GM23338 (cell line): Measurements from ENCODE around the gene TRDMT1.

ENCODE experiments used
- CREB1 ChIP-seq: fragments of 250-450 bp; sonication (Bioruptor Pico); IDR thresholded peaks from 2 replicates; pipeline ENCODE4 v1.5.0; 2020; ENCODE audit warnings: low read depth, mild to moderate bottlenecking, moderate library complexity
- CTCF ChIP-seq, 2 experiments: fragments of 200-600 bp in 1 of 2; sonication (generic) in 1 of 2; conservative IDR thresholded peaks; 2 replicates each; pipeline versions ENCODE4 v1.5.1 to v1.6.1; 2016 to 2017; ENCODE audit warnings: antibody characterized with exemption in 2 of 2, low read depth in 2 of 2, mild to moderate bottlenecking in 2 of 2, moderate library complexity in 1 of 2
- ETS1 ChIP-seq: IDR thresholded peaks from 2 replicates; pipeline ENCODE4 v1.6.1; 2016; ENCODE audit warnings: antibody characterized with exemption
- EZH2 ChIP-seq: fragments of 200-600 bp; sonication (generic); IDR thresholded peaks from one replicate; pipeline ENCODE4 v1.8.0; 2017; ENCODE audit warnings: antibody characterized with exemption, mild to moderate bottlenecking, low read depth; ENCODE audit not compliant: unreplicated experiment
- EZH2phosphoT487 ChIP-seq: fragments of 200-600 bp; sonication (generic); IDR thresholded peaks from one replicate; pipeline ENCODE4 v1.8.1; 2018; ENCODE audit warnings: antibody characterized with exemption; ENCODE audit not compliant: unreplicated experiment
- JUNB ChIP-seq: IDR thresholded peaks from one replicate; pipeline ENCODE4 v1.6.1; 2016; ENCODE audit warnings: antibody characterized with exemption; ENCODE audit not compliant: unreplicated experiment
- POLR2AphosphoS5 ChIP-seq: IDR thresholded peaks from 2 replicates; pipeline ENCODE4 v1.6.1; 2016; ENCODE audit warnings: antibody characterized with exemption, low read depth
- REST ChIP-seq: IDR thresholded peaks from one replicate; pipeline ENCODE4 v1.6.1; 2018; ENCODE audit warnings: antibody characterized with exemption; ENCODE audit not compliant: unreplicated experiment
- STAT1 ChIP-seq: IDR thresholded peaks from one replicate; pipeline ENCODE4 v1.6.1; 2016; ENCODE audit warnings: antibody characterized with exemption; ENCODE audit not compliant: unreplicated experiment
- ZNF114 ChIP-seq: fragments of 250-450 bp; sonication (Bioruptor Pico); IDR thresholded peaks from 2 replicates; pipeline ENCODE4 v1.5.0; 2020; ENCODE audit warnings: mild to moderate bottlenecking, moderate library complexity
- ZNF331 ChIP-seq: fragments of 250-450 bp; sonication (Bioruptor Pico); IDR thresholded peaks from 2 replicates; pipeline ENCODE4 v1.5.0; 2020; ENCODE audit warnings: low read depth, mild to moderate bottlenecking, moderate library complexity

- TF ChIP-seq EZH2 (no peak), JUNB (no peak), CTCF (conservative IDR thresholded peaks at IDR 0.05; ENCODE audit: low read depth in 2 of 2) (no peak), REST (no peak), CREB1 (CRISPR knock-in tag) (no peak), ZNF331 (CRISPR knock-in tag) (no peak), POLR2AphosphoS5 (no peak), EZH2phosphoT487 (no peak), ETS1 (no peak), STAT1 (no peak), ZNF114 (CRISPR knock-in tag) (no peak)
Measured at GRCh38 chr10:17171141-17171641, 30.3 kb downstream of the TRDMT1 start.
